Keratinocyte (primary cell): ENCODE measurements around the gene NTN1. TPM values are rescaled to one million over a fixed set of nuclear protein-coding genes. Genes with fewer than 3 reads are reported as not detected.

ENCODE experiments used
- DNase-seq: peaks from one replicate; pipeline ENCODE4 v3.0.0-alpha.2; 2011; ENCODE audit warnings: low read depth, missing footprints, low spot score
- FAIRE-seq: peaks from 2 replicates; lab custom pipeline; 2011; peaks lifted over from hg19 to GRCh38; lab: Jason Lieb, UNC
- H2AFZ ChIP-seq: 2 replicates; pipeline ENCODE4 v1.6.0; 2012; ENCODE audit warnings: low read length, control low read depth, inconsistent platforms; ENCODE audit not compliant: control insufficient read depth
- H3K27ac ChIP-seq: 2 replicates; pipeline ENCODE4 v1.5.1; 2011; ENCODE audit warnings: low read length; ENCODE audit not compliant: control insufficient read depth, insufficient read depth
- H3K27me3 ChIP-seq: 3 replicates; pipeline ENCODE4 v1.6.0; 2011; ENCODE audit warnings: low read length; ENCODE audit not compliant: control insufficient read depth, insufficient read depth; ENCODE audit errors: extremely low read depth
- H3K36me3 ChIP-seq, 2 experiments: 2 replicates in 1 of 2; 3 replicates in 1 of 2; pipeline ENCODE4 v1.5.1; 2011; ENCODE audit warnings: low read length in 2 of 2, mild to moderate bottlenecking in 1 of 2; ENCODE audit not compliant: control insufficient read depth in 2 of 2, insufficient read depth in 2 of 2; ENCODE audit errors: extremely low read depth in 1 of 2
- H3K4me1 ChIP-seq: 3 replicates; pipeline ENCODE4 v1.5.1; 2011; ENCODE audit warnings: low read length; ENCODE audit not compliant: control insufficient read depth, insufficient read depth; ENCODE audit errors: extremely low read depth
- H3K4me2 ChIP-seq: 3 replicates; pipeline ENCODE4 v1.6.0; 2011; ENCODE audit warnings: low read depth, low read length; ENCODE audit not compliant: control insufficient read depth, insufficient read depth; ENCODE audit errors: extremely low read depth
- H3K4me3 ChIP-seq, 3 experiments: fragments of 200-600 bp in 1 of 3; sonication (generic) in 1 of 3; 2 replicates in 2 of 3; 3 replicates in 1 of 3; pipeline ENCODE4 v1.5.1; 2011 to 2016; ENCODE audit warnings: low read length in 3 of 3, mild to moderate bottlenecking in 3 of 3, control low read depth in 2 of 3, inconsistent platforms in 1 of 3, low read depth in 1 of 3, mixed read lengths in 1 of 3, mixed run types in 1 of 3, moderate library complexity in 1 of 3; ENCODE audit not compliant: control insufficient read depth in 2 of 3, insufficient read depth in 2 of 3; ENCODE audit errors: extremely low read depth in 1 of 3
- H3K79me2 ChIP-seq: 2 replicates; pipeline ENCODE4 v1.6.0; 2012; ENCODE audit warnings: low read length; ENCODE audit not compliant: control insufficient read depth, insufficient read depth
- H3K9ac ChIP-seq: 3 replicates; pipeline ENCODE4 v1.6.0; 2011; ENCODE audit warnings: low read length; ENCODE audit not compliant: control insufficient read depth, insufficient read depth; ENCODE audit errors: extremely low read depth
- H3K9me1 ChIP-seq: 3 replicates; pipeline ENCODE4 v1.6.0; 2011; ENCODE audit warnings: low read length; ENCODE audit not compliant: control insufficient read depth, insufficient read depth; ENCODE audit errors: extremely low read depth
- H3K9me3 ChIP-seq: 2 replicates; pipeline ENCODE4 v1.5.1; 2012; ENCODE audit warnings: low read depth, low read length; ENCODE audit not compliant: control insufficient read depth
- H4K20me1 ChIP-seq: 3 replicates; pipeline ENCODE4 v1.6.0; 2011; ENCODE audit warnings: low read length; ENCODE audit not compliant: control insufficient read depth, insufficient read depth; ENCODE audit errors: extremely low read depth
- CTCF ChIP-seq, 3 experiments: IDR thresholded peaks in 1 of 3; conservative IDR thresholded peaks in 1 of 3; optimal IDR thresholded peaks in 1 of 3; 2 replicates in 2 of 3; 3 replicates in 1 of 3; pipeline versions ENCODE3 to v1.5.1; 2011; ENCODE audit warnings: low read length in 3 of 3, mild to moderate bottlenecking in 3 of 3, moderate library complexity in 2 of 3, control low read depth in 1 of 3, inconsistent platforms in 1 of 3; ENCODE audit not compliant: insufficient read depth in 2 of 3; ENCODE audit errors: extremely low read depth in 1 of 3
- EZH2 ChIP-seq: IDR thresholded peaks from one replicate; pipeline ENCODE4 v1.6.1; 2012; ENCODE audit warnings: inconsistent platforms, mild to moderate bottlenecking, low read length, moderate library complexity
- dilution Hi-C: fragments of 300-500 bp; cut with MboI; formaldehyde crosslinking; loops from one replicate; pipeline ENCODE4 v1.7.0; 2020; ENCODE audit warnings: low sequenced_read_pairs; ENCODE audit not compliant: extremely low pct_ligation_motif_present
- polyA plus RNA-seq, 5 experiments: library from polyadenylated mRNA; depleted of rRNA in 3 of 5; stranded (reverse) in 3 of 5; stranded (forward) in 1 of 5; unstranded in 1 of 5; fragments of >200 nt; gene quantifications; 1 replicate in 1 of 5; 2 replicates in 3 of 5; 3 replicates in 1 of 5; pipeline versions ENCODE4 v1.2.1 to v1.2.3, GENCODE V29; 2011 to 2012; ENCODE audit warnings: missing spikeins in 2 of 5, low read depth in 1 of 5, low replicate concordance in 1 of 5

The NTN1 gene
- polyA plus RNA-seq, 1 donor (not counting 4 experiments of a cell fraction or from before 2014, with no cell fraction given), result 0.10 TPM

- DNase-seq, result no peak
- no peaks in the 10 kb centered on the region for H3K9me1 ChIP-seq
- H2AFZ ChIP-seq, result no peak overlapping the region
- no peak overlapping the region for H3K4me3 ChIP-seq
- peaks cover 47% of the 10 kb centered on the region for H3K27me3 ChIP-seq
- FAIRE-seq, result no peak
- no peak overlapping the region for H3K27ac ChIP-seq
- TF ChIP-seq EZH2 (no peak), CTCF (optimal IDR thresholded peaks at IDR 0.05 in 1 of 3, IDR thresholded peaks at IDR 0.05 in 1 of 3, conservative IDR thresholded peaks at IDR 0.05 in 1 of 3; ENCODE audit: extremely low read depth in 1 of 3, insufficient read depth in 2 of 3, low read length in 3 of 3) (no peak)
- H3K9me3 ChIP-seq, result no peaks in the 10 kb centered on the region
- H3K79me2 ChIP-seq, result no peaks in the 10 kb centered on the region
- H4K20me1 ChIP-seq, result no peaks in the 10 kb centered on the region
- H3K9ac ChIP-seq, result no peak overlapping the region
- no peaks in the 10 kb centered on the region for H3K36me3 ChIP-seq
- no peak overlapping the region for H3K4me2 ChIP-seq
- dilution Hi-C loops, result no loop called here
- H3K4me1 ChIP-seq, result no peaks in the 10 kb centered on the region
Measured at GRCh38 chr17:9006175-9006767, 15.0 kb upstream of the NTN1 start.

GRCh38 chr17:9007052-9007714 is 14.1 kb upstream of the NTN1 start:
- H3K27me3 ChIP-seq, result peaks cover 41% of the 10 kb centered on the region
- no peak for FAIRE-seq
- DNase-seq, result no peak

More at GRCh38 chr17:9007052-9007714, 14.1 kb upstream of the NTN1 start:
- no peaks in the 10 kb centered on the region for H3K36me3 ChIP-seq
- no peaks in the 10 kb centered on the region for H3K9me3 ChIP-seq
- dilution Hi-C loops, result no loop called here
- H2AFZ ChIP-seq, result no peak overlapping the region
- no peaks in the 10 kb centered on the region for H3K79me2 ChIP-seq
- no peaks in the 10 kb centered on the region for H3K9me1 ChIP-seq
- no peak overlapping the region for H3K4me3 ChIP-seq
- H3K27ac ChIP-seq, result no peak overlapping the region
- H4K20me1 ChIP-seq, result no peaks in the 10 kb centered on the region
- H3K9ac ChIP-seq, result no peak overlapping the region
- H3K4me2 ChIP-seq, result no peak overlapping the region
- no peaks in the 10 kb centered on the region for H3K4me1 ChIP-seq
- TF ChIP-seq EZH2, result no peak
- no peak for TF ChIP-seq CTCF (optimal IDR thresholded peaks at IDR 0.05 in 1 of 3, IDR thresholded peaks at IDR 0.05 in 1 of 3, conservative IDR thresholded peaks at IDR 0.05 in 1 of 3; ENCODE audit: extremely low read depth in 1 of 3, insufficient read depth in 2 of 3, low read length in 3 of 3)
